NCI-H1436 (cell line): ENCODE results near the gene AMOTL1.
"Not testable (repeated sequence)": the region's sequence is repeated elsewhere in the genome, so short reads cannot be mapped to it uniquely, and the experiment has no call there.

Experiments used
- DNase-seq: peaks from one replicate; lab custom pipeline; 2025; lab: John Stamatoyannopoulos, UW

Gene AMOTL1

DNA sequence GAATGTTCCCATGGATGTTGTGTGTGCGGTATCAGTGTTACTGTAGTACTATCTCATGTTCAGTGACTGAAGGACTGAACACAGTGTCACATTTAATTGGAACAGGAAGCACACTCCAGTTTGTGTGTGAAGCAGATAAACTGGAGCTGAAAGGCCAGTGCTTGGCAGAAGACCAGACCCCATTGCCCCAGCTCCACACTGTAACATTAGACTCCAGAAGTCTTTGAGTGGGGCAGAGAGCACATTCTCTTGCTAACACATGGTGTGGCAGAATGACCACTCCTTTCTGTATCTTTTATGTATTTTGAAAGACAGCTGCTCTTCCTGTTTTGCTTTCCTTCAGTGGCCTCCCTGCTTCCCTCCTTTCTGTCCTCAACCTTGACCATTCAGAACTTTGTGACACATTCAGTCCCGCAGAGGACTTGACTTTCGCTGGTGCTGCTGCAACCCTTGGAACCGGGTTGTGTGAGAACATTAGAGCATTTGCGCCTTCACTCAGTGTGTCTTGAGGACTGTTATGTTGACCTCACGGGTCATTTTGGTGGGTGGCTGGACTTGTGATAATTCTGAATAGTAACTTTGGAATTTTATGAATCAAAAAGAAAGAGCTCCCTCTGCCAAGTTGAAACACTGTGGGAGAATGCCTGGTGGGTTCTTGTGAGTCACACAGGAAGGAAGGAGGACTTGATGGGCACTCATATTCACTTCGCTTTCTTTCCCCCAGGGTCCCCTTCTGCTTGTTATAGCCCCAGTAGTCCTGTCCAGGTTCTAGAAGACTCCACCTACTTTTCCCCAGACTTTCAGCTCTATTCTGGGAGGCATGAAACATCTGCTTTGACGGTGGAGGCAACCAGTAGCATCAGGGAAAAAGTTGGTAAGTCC is 26.4 kb downstream of the AMOTL1 start:
- no peak for DNase-seq

- no peak for DNase-seq
Observed at GRCh38 chr11:94795476-94796189, 27.5 kb downstream of the AMOTL1 start.

DNA sequence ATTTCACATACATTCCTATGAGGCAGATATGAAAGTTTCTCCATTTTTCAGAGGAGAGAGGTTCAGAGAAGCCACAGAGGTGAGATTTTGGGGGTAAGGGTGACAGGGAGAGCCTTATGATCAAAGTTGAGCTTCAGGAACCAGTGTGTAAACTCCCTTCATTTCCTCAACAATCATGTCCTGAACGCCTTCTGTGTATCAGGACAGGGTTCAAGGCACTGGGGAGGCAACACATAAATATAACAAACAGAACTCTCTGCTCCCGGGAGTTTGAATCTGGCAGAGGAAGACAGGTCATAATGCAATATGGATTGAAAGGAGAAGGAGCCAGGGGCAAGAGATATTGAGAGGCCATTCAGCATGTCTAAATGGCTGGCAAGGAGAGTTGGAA is 28.0 kb downstream of the AMOTL1 start:
- DNase-seq, result no peak

DNA sequence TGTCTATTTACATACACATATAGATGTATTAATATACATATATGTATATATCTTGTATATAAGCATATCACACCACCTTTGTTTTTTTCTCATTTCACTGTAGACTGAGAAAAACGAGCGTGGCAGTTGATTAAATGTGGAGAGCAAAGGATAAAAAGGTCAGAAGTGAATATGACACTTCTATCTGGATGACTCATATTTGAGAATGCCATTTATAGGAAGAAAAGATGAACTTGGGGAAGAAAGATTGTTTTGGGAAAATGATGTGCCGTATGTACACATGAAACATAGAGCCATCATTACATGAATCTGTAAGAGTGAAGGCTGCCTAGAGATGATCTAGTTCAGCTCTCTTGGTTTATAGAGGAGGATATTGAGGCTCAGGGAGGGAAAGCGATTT is 28.7 kb downstream of the AMOTL1 start:
- no peak for DNase-seq

GRCh38 chr11:94799726-94800125 is 31.6 kb downstream of the AMOTL1 start:
- DNase-seq, result no peak

- no peak for DNase-seq
Observed at GRCh38 chr11:94800414-94800813, 32.3 kb downstream of the AMOTL1 start.

DNA sequence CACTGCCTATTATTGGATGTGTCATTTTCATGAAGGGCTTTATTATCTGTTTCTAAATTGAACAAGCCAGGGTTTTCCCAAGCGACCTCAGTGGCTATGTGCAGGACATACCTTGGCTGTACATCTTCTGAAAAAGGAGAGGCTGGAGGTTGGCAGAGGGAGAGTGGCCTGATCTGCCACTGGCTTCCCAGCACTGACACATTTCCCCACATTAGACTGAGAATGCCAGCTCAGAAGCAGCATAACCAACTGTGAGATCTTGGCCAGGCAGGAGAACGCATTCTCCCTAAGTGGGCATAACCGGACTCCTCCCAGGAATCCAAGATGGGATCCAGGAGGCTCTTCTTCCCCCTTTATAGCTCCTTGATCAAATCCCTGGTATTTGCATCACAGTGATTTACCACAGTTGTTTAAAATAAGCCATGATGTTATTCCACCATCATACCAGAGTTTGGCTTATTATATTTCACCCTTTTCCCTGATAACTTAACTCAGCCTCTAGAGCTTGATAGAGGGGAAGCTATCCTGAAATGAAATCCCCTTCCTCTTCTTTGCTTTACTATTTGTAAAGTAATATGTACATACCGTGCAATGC is 33.8 kb downstream of the AMOTL1 start:
- DNase-seq, result no peak

DNA sequence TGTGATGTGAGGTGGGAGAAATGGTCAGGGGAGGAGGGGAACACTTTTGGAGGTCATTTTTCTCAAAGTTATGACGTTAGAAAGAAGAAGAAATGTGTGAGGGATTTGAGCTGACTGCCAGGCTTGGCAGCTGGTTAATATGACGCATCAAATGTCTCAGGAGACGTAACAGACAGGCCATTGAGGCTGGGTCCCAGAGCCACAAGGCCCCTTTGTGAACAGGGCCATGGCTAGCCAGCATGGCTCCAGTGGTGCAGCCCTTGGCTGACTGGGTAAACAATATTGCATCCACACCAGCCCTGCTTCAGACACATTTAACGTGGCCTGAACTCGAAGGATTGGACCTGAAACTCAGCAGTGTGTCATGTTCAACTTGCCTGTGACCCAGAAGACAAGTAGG is 34.3 kb downstream of the AMOTL1 start:
- no peak for DNase-seq

GRCh38 chr11:94803491-94803890 is 35.3 kb downstream of the AMOTL1 start:
- DNase-seq, result no peak

GRCh38 chr11:94804874-94805273 is 36.7 kb downstream of the AMOTL1 start:
- no peak for DNase-seq

- no peak for DNase-seq
Observed at GRCh38 chr11:94806014-94806413, 37.9 kb downstream of the AMOTL1 start.

- DNase-seq, result no peak
Observed at GRCh38 chr11:94806419-94806818, 38.3 kb downstream of the AMOTL1 start.

GRCh38 chr11:94809251-94809650 is 41.1 kb downstream of the AMOTL1 start:
- no peak for DNase-seq

DNA sequence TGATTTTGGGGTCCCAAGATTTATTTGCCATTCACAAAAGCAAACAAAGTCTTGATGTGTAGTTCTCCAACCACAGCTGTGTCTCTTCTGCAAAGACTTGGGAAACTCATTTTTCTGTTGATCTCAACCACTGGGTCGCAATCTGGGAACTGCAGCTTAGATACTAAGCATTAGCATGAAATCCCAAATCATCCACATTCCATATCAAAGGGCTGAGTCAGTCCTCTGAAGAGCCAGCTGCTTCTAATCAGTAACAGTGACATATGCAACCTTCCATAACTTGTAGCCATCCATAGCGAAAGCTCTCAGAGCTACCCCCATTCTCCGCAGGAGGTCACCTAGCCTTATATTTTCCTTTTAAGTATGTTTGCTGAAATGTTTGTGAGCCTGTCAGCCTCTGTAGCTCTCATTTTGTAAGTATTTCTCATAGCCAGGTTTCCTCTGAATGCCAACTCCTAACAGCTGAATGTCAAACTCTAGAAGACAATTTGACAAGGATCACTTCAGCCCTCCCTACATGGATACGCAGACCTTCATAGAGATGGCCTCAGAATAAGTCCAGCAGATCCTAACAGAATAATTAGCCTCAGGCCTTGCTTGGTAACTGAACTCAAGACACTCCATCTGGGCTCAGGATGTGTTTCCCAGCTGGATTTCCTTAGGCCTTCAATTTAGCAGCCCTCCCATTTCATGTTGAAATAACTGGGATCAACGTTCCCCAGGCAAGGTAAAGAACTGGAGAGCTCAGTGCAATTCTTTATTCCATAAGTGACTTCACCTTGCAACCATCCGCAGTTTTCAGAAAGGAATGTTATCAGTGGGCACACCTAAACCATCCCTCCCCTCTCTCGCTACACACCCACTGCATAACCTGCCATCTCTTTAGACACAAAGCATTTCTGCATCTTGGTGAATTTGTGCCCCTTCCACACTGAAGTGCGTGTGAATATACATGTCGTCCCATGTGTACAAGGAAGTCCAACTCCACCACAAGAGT is 44.9 kb downstream of the AMOTL1 start:
- not testable (repeated sequence) for DNase-seq

GRCh38 chr11:94814272-94814976 is 46.3 kb downstream of the AMOTL1 start:
- DNase-seq, result no peak

DNA sequence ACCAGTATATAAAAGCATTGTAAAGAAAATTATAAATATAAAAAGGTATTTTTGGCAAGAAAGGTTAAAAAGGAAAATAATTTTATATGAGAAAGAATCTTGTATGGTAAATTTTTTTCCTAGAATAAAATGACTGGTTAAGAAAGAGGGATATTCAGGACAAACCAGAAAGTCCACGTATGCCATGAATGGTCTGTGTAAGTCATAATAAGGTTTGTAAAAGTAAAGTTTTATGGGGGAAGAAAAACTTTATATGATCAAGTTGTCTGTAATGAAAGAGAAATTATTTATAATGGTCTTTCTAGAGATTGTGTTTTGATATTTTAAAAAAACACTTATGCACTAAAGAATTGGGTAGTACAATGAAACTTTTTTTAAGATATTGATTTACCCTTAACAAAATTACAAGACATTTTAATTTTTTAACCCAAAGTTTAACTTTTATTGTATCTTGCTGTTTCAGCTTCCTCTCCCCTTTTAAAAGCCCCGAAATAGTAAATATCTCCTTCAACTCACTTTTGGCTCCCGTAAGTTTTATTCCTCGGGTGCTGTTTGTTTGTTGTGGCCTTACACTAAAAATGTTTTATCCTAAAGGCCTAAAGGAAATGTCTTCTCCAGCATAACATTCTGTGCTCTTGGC is 47.7 kb downstream of the AMOTL1 start:
- DNase-seq, result peak; percentile 0

DNA sequence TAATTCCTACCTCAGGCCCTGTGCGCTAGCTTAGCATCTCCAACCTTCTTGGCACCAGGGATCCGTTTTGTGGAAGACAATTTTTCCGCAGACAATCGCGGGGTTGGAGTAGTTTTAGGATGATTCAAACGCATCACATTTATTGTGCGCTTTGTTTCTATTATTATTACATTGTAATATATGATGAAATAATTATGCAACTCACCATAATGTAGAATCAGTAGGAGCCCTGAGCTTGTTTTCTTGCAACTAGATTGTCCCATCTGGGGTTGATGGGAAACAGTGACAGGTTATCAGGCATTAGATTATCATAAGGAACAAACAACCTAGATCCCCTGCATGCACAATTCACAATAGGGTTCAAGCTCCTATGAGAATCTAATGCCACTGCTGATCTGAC is 52.3 kb downstream of the AMOTL1 start:
- DNase-seq, result no peak

GRCh38 chr11:94821439-94821838 is 53.3 kb downstream of the AMOTL1 start:
- no peak for DNase-seq

- DNase-seq, result no peak
Observed at GRCh38 chr11:94822080-94822479, 53.9 kb downstream of the AMOTL1 start.

GRCh38 chr11:94823102-94823732 is 55.1 kb downstream of the AMOTL1 start:
- no peak for DNase-seq
